Ishikawa (cell line): ENCODE results near the gene SLC9A4.

Source experiments
- CEBPB ChIP-seq: IDR thresholded peaks from 2 replicates; pipeline ENCODE4 v1.6.1; 2012
- CREB1 ChIP-seq: IDR thresholded peaks from 2 replicates; pipeline ENCODE4 v1.6.1; 2012; ENCODE audit warnings: low read depth
- EGR1 ChIP-seq: IDR thresholded peaks from 2 replicates; pipeline ENCODE4 v1.6.1; 2012
- EP300 ChIP-seq: IDR thresholded peaks from 2 replicates; pipeline ENCODE4 v1.6.1; 2012; ENCODE audit warnings: borderline replicate concordance
- FOXM1 ChIP-seq: IDR thresholded peaks from 2 replicates; pipeline ENCODE4 v1.6.1; 2012; ENCODE audit warnings: low read depth, borderline replicate concordance
- MAX ChIP-seq: IDR thresholded peaks from 2 replicates; pipeline ENCODE4 v1.6.1; 2012
- NFIC ChIP-seq: IDR thresholded peaks from 2 replicates; pipeline ENCODE4 v1.6.1; 2012
- RAD21 ChIP-seq: IDR thresholded peaks from 2 replicates; pipeline ENCODE4 v1.6.1; 2012; ENCODE audit warnings: low read depth
- TAF1 ChIP-seq: IDR thresholded peaks from 2 replicates; pipeline ENCODE4 v1.6.1; 2012; ENCODE audit warnings: low read depth, mild to moderate bottlenecking
- TCF12 ChIP-seq: IDR thresholded peaks from 2 replicates; pipeline ENCODE4 v1.6.1; 2012; ENCODE audit warnings: low read depth
- TEAD4 ChIP-seq: IDR thresholded peaks from 2 replicates; pipeline ENCODE4 v1.6.1; 2012
- YY1 ChIP-seq: IDR thresholded peaks from 2 replicates; pipeline ENCODE4 v1.6.1; 2012; ENCODE audit warnings: low read depth
- ZBTB7A ChIP-seq: IDR thresholded peaks from 2 replicates; pipeline ENCODE4 v1.6.1; 2012; ENCODE audit warnings: low read depth
- TF ChIP-seq, protein P1 (sequence below): IDR thresholded peaks from 2 replicates; pipeline ENCODE4 v1.6.1; 2012
- TF ChIP-seq, protein P2 (sequence below): IDR thresholded peaks from 2 replicates; pipeline ENCODE4 v1.6.1; 2012; ENCODE audit warnings: low read depth, mild to moderate bottlenecking

SLC9A4 gene

DNA sequence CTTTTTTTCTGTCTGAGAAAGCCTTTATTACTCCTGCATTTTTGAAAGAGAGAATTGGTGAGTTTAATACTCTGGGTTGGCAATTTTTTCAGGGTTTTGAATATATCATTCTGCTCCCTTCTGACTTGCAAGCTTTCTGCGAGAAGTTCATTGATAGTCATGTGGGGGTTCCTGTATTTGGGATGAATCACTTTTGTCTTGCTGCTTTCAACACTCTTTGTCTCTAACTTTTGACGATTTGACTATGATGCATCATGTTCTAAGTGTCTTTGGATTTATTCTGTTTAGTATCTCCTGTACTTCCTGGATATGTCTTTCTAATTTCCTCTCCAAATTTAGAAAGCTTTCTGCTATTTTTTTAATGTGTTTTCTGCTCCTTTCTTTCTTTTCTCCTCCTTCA lies 105.3 kb downstream of the SLC9A4 start:
- TF ChIP-seq RAD21 (no peak), TAF1 (no peak), YY1 (no peak), MAX (no peak), CEBPB (no peak), CREB1 (no peak), ZBTB7A (no peak), EP300 (no peak), EGR1 (no peak), NFIC (no peak), TCF12 (no peak), TEAD4 (no peak), FOXM1 (no peak)
- TF ChIP-seq, protein P1, sequence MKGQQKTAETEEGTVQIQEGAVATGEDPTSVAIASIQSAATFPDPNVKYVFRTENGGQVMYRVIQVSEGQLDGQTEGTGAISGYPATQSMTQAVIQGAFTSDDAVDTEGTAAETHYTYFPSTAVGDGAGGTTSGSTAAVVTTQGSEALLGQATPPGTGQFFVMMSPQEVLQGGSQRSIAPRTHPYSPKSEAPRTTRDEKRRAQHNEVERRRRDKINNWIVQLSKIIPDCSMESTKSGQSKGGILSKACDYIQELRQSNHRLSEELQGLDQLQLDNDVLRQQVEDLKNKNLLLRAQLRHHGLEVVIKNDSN: no peak
- TF ChIP-seq, protein P2, sequence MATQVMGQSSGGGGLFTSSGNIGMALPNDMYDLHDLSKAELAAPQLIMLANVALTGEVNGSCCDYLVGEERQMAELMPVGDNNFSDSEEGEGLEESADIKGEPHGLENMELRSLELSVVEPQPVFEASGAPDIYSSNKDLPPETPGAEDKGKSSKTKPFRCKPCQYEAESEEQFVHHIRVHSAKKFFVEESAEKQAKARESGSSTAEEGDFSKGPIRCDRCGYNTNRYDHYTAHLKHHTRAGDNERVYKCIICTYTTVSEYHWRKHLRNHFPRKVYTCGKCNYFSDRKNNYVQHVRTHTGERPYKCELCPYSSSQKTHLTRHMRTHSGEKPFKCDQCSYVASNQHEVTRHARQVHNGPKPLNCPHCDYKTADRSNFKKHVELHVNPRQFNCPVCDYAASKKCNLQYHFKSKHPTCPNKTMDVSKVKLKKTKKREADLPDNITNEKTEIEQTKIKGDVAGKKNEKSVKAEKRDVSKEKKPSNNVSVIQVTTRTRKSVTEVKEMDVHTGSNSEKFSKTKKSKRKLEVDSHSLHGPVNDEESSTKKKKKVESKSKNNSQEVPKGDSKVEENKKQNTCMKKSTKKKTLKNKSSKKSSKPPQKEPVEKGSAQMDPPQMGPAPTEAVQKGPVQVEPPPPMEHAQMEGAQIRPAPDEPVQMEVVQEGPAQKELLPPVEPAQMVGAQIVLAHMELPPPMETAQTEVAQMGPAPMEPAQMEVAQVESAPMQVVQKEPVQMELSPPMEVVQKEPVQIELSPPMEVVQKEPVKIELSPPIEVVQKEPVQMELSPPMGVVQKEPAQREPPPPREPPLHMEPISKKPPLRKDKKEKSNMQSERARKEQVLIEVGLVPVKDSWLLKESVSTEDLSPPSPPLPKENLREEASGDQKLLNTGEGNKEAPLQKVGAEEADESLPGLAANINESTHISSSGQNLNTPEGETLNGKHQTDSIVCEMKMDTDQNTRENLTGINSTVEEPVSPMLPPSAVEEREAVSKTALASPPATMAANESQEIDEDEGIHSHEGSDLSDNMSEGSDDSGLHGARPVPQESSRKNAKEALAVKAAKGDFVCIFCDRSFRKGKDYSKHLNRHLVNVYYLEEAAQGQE: no peak

- TF ChIP-seq RAD21: no peak
- TF ChIP-seq, protein P1: no peak
- TF ChIP-seq YY1: no peak
- TF ChIP-seq EP300: no peak
- no peak for TF ChIP-seq NFIC
- no peak for TF ChIP-seq MAX
These were observed 108.9 kb downstream of the SLC9A4 start for GRCh38 chr2:102581911-102582310.

DNA sequence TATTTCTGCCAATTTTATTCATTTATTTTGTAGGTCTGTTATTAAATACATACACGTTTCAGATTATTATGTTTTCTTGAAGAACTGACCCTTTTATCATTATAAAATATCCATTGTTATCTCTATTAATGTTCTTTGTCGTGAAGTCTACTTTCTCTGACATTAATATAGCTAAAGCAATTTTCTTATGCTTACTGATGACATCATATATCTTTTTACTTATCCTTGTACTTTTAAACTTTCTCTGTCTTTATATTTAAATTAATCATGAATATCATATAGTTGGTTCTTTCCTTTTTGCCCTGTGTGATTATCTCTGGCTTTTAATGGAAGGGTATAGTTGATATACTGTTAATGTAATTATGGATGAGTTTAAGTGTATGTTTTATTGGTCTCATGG lies 109.8 kb downstream of the SLC9A4 start:
- TF ChIP-seq, protein P2: no peak
- TF ChIP-seq, protein P1: no peak
